Mesenteric fat pad (tissue), 1 donor: Measurements from ENCODE around the gene CPHXL2. TPM values are rescaled to one million over a fixed set of nuclear protein-coding genes. Genes with fewer than 3 reads are reported as not detected.

Experiments used
- total RNA-seq: library from RNA; stranded (reverse); fragmentation: NEBNext Ultra II Directional; extraction: Animal tissue kit (Norgen Biotek cat#: 25700); gene quantifications from one replicate; pipeline ENCODE4 v1.2.1, GENCODE V29; 2021
- donor health status: DM: yes; HTN: yes; CAD: no.

Gene CPHXL2
- total RNA-seq, 1 donor from 2014 or later = not detected

Other genes starting within 250 kb of the CPHXL2 start
- 43.1 TPM for gene CFDP1, start 243.5 kb downstream of the CPHXL2 start, total RNA-seq
- gene TMEM170A, start 212.3 kb downstream of the CPHXL2 start, total RNA-seq = 17.3 TPM
- gene CHST6, start 181.6 kb downstream of the CPHXL2 start, total RNA-seq = 0.16 TPM
- gene CHST5, start 140.9 kb downstream of the CPHXL2 start, total RNA-seq = not detected
- 7.2 TPM for gene TMEM231, start 120.8 kb downstream of the CPHXL2 start, total RNA-seq
- gene GABARAPL2, start 110.6 kb downstream of the CPHXL2 start, total RNA-seq = 102 TPM
- gene ADAT1, start 53.7 kb downstream of the CPHXL2 start, total RNA-seq = 32.6 TPM
- gene KARS1, start 29.3 kb downstream of the CPHXL2 start, total RNA-seq = 101 TPM
- 46.3 TPM for gene TERF2IP, start 29.2 kb downstream of the CPHXL2 start, total RNA-seq
- gene DUXB, start 24.5 kb upstream of the CPHXL2 start, total RNA-seq = not detected
- gene CPHXL, start 49.5 kb upstream of the CPHXL2 start, total RNA-seq = not detected